GM20431 (cell line): ENCODE results near the gene DIO1.
"Not testable (repeated sequence)": the region's sequence is repeated elsewhere in the genome, so short reads cannot be mapped to it uniquely, and the experiment has no call there.

Experiments
- in situ Hi-C: fragments of 300-500 bp; cut with MseI, MboI; formaldehyde crosslinking; loops from one replicate; pipeline ENCODE4 v1.15.0; 2020; ENCODE audit warnings: low sequenced_read_pairs; ENCODE audit not compliant: unreplicated experiment

The DIO1 gene

DNA sequence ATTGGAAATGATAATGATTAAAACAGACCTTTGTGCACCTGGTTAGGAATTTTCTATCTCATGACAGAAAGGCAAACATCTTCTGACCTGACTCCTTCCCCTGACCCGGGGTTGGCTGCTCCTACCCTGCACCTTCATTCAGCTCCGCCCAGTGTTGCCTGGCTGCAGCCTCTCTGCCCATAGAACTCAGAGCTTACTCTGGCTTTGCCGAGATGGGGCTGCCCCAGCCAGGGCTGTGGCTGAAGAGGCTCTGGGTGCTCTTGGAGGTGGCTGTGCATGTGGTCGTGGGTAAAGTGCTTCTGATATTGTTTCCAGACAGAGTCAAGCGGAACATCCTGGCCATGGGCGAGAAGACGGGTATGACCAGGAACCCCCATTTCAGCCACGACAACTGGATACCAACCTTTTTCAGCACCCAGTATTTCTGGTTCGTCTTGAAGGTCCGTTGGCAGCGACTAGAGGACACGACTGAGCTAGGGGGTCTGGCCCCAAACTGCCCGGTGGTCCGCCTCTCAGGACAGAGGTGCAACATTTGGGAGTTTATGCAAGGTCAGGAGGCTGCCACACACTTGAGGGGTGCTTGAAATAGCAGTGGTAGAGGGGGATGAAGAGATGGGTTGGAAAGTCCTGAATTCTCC lies at the start of gene DIO1:
Gene DIO1, plus strand, starts transcription at position 189 of the 638 bp plus-strand sequence. Its CDS starts 24 bp downstream, at position 213.
- in situ Hi-C loops, result no loop called here

DNA sequence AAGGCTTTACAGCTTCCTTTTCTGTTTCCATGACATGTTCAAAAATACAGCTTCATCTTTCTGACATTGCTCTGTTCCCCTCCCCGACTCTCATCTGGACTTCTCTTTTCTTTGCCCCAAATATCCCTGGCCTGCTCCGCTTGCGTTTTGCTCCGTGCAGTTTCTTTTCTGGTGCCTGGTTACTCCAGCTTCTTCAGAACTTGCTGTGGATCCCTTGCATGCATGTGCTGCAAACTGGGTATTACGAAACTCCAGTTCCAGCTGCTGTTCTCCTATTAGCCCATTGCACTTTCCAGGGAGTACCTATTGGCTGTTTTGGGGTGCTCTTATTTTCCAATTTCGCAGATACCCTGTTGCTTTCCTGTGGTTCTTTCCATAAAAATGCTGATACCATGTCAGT lies 46.0 kb upstream of the DIO1 start:
- in situ Hi-C loops, result no loop called here

DNA sequence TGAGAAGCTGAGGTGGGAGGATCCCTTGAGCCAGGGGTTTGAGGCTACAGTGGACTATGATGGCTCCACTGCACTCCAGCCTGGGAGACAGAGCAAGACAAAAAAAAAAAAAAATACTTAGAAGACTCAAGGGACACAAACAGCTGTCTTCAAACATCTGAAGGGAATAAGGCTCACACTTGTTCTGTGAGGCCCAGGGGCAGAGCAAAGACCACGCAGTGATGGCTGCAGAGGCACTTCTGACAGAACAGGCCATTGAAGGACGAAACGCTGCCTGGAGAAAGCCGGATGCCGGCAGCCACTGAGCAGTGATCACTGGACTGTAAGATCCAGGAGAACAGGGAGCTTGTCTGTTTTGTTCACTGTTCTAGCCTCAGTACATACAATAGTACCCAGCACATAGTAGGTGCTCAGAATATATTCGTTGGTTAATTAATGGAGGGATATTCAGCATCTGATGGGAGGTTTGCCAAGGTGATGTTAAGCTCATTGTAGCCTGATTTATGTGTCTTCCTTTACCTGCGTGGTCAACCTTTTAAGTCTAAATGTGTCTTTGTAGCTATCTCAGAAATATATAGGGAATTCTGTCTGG lies 43.8 kb upstream of the DIO1 start:
- in situ Hi-C loops, result loop anchor here (10.0 kb wide), 1 partner anchor 105 kb away; no protein-coding TSS in a partner anchor

DNA sequence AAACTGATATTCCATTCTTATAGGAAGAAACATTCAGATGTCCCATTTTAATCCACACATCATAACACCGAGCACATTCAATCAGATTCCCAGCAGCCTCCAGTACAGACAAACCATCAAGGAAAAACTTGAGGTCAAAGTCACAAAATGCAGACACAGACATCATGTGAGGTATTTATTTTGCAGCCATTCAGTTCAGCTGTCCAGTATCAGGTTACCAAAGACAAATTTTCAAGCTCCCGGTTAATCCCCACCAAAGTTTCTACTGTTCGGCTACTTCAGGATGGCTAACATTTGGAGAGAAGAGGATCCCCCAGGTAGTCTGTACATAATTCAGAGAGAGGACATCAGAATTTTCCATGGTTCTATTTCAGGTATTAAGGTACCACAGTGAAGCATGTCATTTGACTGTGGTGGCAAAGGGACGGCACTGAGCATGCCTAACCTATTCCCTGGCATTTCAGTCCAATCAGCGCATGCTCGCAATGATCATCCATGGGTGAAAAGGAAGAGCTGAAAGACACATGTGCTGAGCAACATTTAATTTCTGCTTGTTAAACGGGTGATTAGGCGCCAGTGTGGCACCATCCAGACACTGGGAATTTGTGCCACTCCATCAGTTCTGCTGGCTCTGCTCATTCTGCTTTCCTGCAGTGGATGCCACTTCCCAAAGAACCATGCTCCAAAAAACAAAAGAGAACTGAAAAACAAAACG lies 42.3 kb upstream of the DIO1 start:
- in situ Hi-C loops, result loop anchor here (10.0 kb wide), 1 partner anchor 103 kb away; no protein-coding TSS in a partner anchor

GRCh38 chr1:53860967-53861411 lies 33.0 kb upstream of the DIO1 start:
- in situ Hi-C loops, result no loop called here

- in situ Hi-C loops, result no loop called here
These were observed 31.5 kb upstream of the DIO1 start for GRCh38 chr1:53862507-53862906.

DNA sequence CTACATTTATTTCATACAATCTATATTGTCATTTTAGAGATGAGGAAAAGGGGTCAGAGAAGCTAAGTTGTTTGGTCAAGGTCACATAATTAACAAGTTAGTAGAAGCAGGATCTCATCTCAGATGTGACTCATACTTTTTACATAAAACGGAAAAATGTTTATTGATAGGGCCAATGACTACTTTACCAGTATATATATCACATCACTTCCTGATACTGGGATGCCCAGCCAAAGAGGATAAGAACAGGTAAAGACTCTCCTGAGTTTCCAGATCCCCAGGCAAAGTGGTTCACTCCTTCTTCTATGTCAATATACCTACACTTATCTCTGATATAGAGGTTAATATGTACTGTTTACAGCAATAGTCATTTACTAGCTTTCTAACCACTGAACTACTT lies 25.4 kb upstream of the DIO1 start:
- in situ Hi-C loops, result no loop called here

GRCh38 chr1:53869454-53870117 lies 24.4 kb upstream of the DIO1 start:
- in situ Hi-C loops, result no loop called here

- in situ Hi-C loops, result no loop called here
These were observed 22.8 kb upstream of the DIO1 start for GRCh38 chr1:53871221-53871620.

DNA sequence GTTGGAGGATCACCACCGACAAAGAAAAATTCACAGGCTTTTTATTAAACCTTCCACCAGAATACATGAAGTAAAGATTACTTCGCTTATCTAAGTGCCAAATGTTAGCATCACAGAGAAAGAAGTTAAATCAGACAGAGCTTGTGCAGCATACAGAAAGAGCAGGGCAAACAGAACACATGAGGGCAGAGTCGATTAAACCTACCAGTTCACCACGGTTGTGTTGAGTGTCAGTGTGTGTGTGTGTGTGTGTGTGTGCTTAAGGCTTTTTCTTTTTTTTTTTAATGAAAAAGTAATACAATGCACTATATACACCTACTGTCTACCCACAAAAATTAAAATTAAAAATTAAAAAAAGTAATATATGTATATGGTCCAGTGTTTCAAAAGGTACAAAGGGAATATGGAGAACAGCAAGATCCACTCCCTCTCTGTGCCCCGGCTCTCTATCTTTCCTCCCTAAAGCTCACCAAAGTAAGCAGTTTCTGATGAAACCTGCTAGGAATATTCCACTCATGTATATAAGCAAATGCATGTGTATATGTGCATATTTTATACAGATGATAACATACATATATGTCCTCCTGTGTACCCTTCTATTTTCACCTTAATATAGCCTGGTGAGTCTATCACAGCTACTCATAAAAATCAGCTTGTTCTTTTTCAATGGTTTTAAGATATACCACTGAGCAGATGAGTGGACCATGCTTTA lies 22.1 kb upstream of the DIO1 start:
- in situ Hi-C loops, result no loop called here

GRCh38 chr1:53875150-53875549 lies 18.8 kb upstream of the DIO1 start:
- in situ Hi-C loops, result not testable (repeated sequence)

DNA sequence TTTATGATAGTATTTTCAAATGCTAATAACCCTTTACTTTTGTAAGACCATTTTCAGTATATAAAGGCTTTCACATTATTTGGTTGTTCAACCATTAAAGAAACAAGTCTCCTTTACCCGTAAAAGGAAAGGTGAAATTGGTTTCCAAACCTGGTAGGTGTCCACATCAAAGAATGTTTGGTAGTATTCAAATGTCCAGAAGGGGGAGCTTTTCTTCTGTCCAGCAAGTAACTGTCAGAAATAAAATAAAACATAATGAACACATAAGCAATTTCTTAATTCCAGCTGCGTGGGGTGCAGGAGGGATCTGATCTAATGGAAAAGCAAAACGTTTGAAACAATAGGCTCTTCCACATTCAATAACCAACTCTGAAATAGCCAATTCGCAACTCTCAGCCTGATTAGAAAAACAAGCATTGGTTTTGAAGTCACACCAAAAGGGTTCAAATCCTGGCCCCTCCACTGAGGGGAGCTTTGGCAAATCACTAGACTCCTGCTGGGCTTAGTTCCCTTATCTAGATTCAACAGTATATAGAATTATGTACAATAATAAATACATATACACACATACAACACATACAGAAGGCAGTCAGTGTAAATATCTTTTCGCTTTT lies 15.4 kb upstream of the DIO1 start:
- in situ Hi-C loops, result no loop called here

DNA sequence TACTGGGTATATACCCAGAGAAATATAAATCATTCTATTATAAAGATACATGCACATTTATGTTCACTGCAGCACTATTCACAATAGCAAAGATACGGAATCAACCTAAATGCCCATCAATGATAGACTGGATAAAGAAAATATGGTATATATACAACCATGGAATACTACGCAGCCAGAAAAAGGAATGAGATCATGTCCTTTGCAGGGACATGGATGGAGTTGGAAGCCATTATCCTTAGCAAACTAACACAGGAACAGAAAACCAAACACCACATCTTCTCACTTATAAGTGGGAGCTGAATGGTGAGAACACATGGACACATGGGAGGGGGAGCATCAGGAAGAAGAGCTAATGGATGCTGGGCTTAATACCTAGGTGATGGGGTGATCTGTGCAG lies 12.1 kb upstream of the DIO1 start:
- in situ Hi-C loops, result not testable (repeated sequence)

DNA sequence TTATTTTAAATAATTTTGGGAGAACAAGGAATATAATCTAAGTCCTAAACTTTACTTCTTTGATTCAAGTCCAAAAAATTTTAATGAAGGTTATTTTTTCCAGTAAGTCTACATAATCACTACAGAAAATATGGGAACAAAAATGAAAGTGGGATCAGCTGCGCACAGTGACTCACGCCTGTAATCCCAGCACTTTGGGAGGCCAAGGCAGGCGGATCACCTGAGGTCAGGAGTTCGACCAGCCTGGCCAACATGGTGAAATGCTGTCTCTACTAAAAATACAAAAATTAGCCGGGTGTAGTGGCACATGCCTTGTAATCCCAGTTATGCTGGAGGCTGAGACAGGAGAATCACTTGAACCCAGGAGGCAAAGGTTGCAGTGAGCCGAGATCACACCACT lies 10.4 kb upstream of the DIO1 start:
- in situ Hi-C loops, result not testable (repeated sequence)

- in situ Hi-C loops, result no loop called here
These were observed 5.3 kb upstream of the DIO1 start for GRCh38 chr1:53888681-53889080.

DNA sequence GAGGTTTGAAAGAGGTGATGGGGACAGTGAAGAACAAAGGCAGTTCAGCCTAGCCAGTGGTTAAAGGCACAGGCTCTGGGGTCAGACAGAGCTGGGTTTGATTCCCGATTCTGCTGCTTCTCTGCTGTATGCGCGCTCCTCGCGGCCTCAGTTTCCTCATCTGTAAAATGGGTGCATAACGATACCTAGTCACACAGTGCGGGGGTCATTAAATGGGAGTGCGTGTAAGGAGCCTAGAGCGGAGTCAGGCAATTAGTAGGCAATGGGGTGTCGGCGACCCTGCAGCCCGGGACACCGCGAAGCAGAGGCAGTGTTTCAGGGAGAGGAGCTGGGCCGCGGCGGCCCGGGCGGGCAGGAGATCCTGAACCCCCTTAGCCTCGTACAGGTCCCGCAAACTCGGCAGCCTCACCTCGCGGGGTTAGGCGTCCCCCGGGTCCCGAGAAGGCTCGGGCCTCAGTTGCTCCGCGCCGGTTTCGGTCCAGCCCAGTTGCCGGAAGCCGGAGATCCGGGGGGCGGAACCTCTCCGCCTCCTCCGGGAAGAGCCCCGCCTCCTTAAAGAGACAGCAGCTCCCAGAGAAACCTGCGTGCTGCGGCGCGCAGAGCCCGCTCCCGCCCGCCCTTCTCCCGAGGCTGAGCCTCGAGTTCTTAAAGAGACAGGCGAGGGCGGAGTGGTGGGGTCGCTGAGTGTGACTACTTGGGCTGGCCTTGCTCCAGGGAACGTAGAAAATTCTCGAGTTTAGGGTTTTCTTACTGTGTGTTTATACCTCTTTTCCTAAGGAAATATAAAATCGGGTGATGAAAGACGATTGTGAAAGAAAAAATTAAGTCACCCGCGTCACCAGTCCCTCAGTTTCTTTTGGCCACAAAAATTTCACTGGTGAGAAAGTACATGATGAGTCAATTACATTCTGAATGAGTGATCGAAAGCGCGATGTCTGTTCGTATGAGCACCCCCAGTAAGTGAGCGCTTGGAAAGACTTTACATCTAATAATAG lies 4.4 kb upstream of the DIO1 start, which contains the start of gene YIPF1:
Gene YIPF1, minus strand, starts transcription at position 494 of the 995 bp plus-strand sequence. CDS start 860 bp downstream, outside the sequence.
- in situ Hi-C loops, result no loop called here

- in situ Hi-C loops, result no loop called here
These were observed 3.5 kb upstream of the DIO1 start for GRCh38 chr1:53890522-53890941.

DNA sequence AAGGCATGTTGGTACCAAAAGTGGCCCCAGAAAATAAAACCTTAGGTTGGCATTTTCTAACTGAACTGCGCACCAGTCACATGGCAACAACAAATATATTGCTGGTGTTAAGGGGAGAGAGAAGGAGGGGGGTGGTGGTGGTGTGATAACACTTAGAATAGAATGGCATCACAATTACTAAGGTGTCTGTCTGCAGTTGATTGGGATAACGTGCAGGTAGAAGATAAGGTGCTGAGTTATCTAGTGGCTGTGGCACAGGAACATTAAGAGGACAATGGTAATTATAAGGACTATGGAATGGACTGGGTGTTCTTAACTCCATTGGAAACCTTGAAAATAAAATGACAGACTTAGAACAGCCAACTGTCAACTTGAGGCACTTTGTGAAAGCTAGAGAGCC lies 3.0 kb upstream of the DIO1 start:
- in situ Hi-C loops, result no loop called here
